K562 (cell line): ENCODE measurements around the gene FGGY. TPM values are rescaled to one million over a fixed set of nuclear protein-coding genes. Genes with fewer than 3 reads are reported as not detected.
A peak's percentile ranks its signal among the peaks of the same experiment; 100 is the strongest.

Source experiments
- CTBP1 ChIP-seq: fragments of 450-650 bp; IDR thresholded peaks from 2 replicates; pipeline ENCODE4 v1.6.1; 2016; ENCODE audit warnings: borderline replicate concordance
- EP400 ChIP-seq: fragments of 450-650 bp; IDR thresholded peaks from 2 replicates; pipeline ENCODE4 v1.6.1; 2017; ENCODE audit warnings: antibody characterized with exemption, mild to moderate bottlenecking, moderate library complexity
- FOS ChIP-seq: IDR thresholded peaks from 3 replicates; pipeline ENCODE4 v1.6.1; 2011; ENCODE audit not compliant: insufficient read length; ENCODE audit errors: extremely low read depth
- GABPA ChIP-seq: fragments of 200-800 bp; sonication (Bioruptor generic); conservative IDR thresholded peaks from 2 replicates; pipeline ENCODE4 v1.6.1; 2016; ENCODE audit warnings: low read depth, missing genetic modification characterization, missing compliant biosample characterization
- GATAD2A ChIP-seq: fragments of 450-650 bp; IDR thresholded peaks from 2 replicates; pipeline ENCODE4 v1.6.1; 2017
- HNRNPUL1 ChIP-seq: fragments of 200-400 bp; formaldehyde crosslinking; IDR thresholded peaks from 2 replicates; pipeline ENCODE4 v1.6.1; 2017; ENCODE audit warnings: low read length
- MCM7 ChIP-seq, 2 experiments: fragments of 450-650 bp; IDR thresholded peaks; 2 replicates each; pipeline ENCODE4 v1.6.1; 2016 to 2018
- MYC ChIP-seq, 2 experiments: fragments of 250-450 bp in 1 of 2; sonication (Bioruptor Pico) in 1 of 2; IDR thresholded peaks; 2 replicates each; pipeline versions ENCODE4 v1.5.1 to v1.6.1; 2012 to 2021; ENCODE audit warnings: low read depth in 2 of 2, borderline replicate concordance in 1 of 2, improper control_type of control experiment in 1 of 2, low read length in 1 of 2, mild to moderate bottlenecking in 1 of 2, moderate library complexity in 1 of 2
- POLR2B ChIP-seq: fragments of 450-650 bp; IDR thresholded peaks from 2 replicates; pipeline ENCODE4 v1.6.1; 2018; ENCODE audit warnings: low read depth; ENCODE audit not compliant: partially characterized antibody
- RB1 ChIP-seq: fragments of 450-650 bp; IDR thresholded peaks from 2 replicates; pipeline ENCODE4 v1.6.1; 2017; ENCODE audit warnings: low read depth, mild to moderate bottlenecking
- RBBP5 ChIP-seq: fragments of 200-600 bp; sonication (generic); IDR thresholded peaks from 2 replicates; pipeline ENCODE4 v1.6.1; 2012; ENCODE audit warnings: borderline replicate concordance, mild to moderate bottlenecking, low read length, control low read depth, inconsistent platforms; ENCODE audit not compliant: insufficient read depth, poor library complexity, severe bottlenecking
- RBM22 ChIP-seq: fragments of 200-400 bp; formaldehyde crosslinking; IDR thresholded peaks from 2 replicates; pipeline ENCODE4 v1.6.1; 2018; ENCODE audit warnings: low read length, low read depth; ENCODE audit not compliant: poor library complexity, severe bottlenecking
- SMC3 ChIP-seq: conservative IDR thresholded peaks from 2 replicates; pipeline ENCODE4 v1.6.1; 2011; ENCODE audit warnings: low read depth, low read length, improper control_type of control experiment; ENCODE audit not compliant: insufficient read depth
- STAT5A ChIP-seq: IDR thresholded peaks from 2 replicates; pipeline ENCODE4 v1.6.1; 2012; ENCODE audit warnings: low read length, inconsistent platforms, borderline replicate concordance
- TEAD2 ChIP-seq: fragments of 450-650 bp; IDR thresholded peaks from 2 replicates; pipeline ENCODE4 v1.6.1; 2016; ENCODE audit warnings: missing genetic modification characterization, control low read depth, missing compliant biosample characterization
- ZC3H8 ChIP-seq: fragments of 450-650 bp; IDR thresholded peaks from 2 replicates; pipeline ENCODE4 v1.6.1; 2017
- ZNF165 ChIP-seq: fragments of 250-450 bp; sonication (Bioruptor Pico); IDR thresholded peaks from 2 replicates; pipeline ENCODE4 v1.4.0; 2020; ENCODE audit warnings: borderline replicate concordance
- ZNF24 ChIP-seq: fragments of 450-650 bp; IDR thresholded peaks from 2 replicates; pipeline ENCODE4 v1.6.1; 2016
- ZNF551 ChIP-seq: fragments of 250-450 bp; sonication (Bioruptor Pico); IDR thresholded peaks from 2 replicates; pipeline ENCODE4 v1.5.0; 2021; ENCODE audit warnings: mild to moderate bottlenecking, moderate library complexity
- polyA plus RNA-seq, 8 experiments: library from polyadenylated mRNA; depleted of rRNA in 4 of 8; stranded (reverse) in 5 of 8; unstranded in 3 of 8; fragments of >200 nt; fragmentation: Nextera tagmentation in 2 of 8; fragmentation: Illumina TruSeq in 1 of 8; extraction: Ambion mirVana in 2 of 8; extraction: Trizol in 1 of 8; gene quantifications; 2 replicates each; pipeline versions ENCODE4 v1.2.1 to v1.2.3, GENCODE V29; 2011 to 2014; ENCODE audit warnings: inconsistent platforms in 1 of 8, missing spikeins in 1 of 8
- total RNA-seq, 7 experiments: library from RNA; depleted of rRNA in 6 of 7; stranded (reverse); fragments of >200 nt in 6 of 7; fragmentation: Illumina TruSeq in 2 of 7; extraction: Trizol in 2 of 7; gene quantifications; 2 replicates each; pipeline versions ENCODE4 v1.2.1 to v1.2.3, GENCODE V29; 2011 to 2021; ENCODE audit warnings: low replicate concordance in 1 of 7
- TF ChIP-seq, protein P1 (sequence below), 2 experiments: fragments of 450-650 bp in 1 of 2; sonication (generic) in 1 of 2; formaldehyde crosslinking in 1 of 2; IDR thresholded peaks in 1 of 2; conservative IDR thresholded peaks in 1 of 2; 2 replicates each; pipeline versions ENCODE4 v1.6.1 to v1.8.1; 2016 to 2023; ENCODE audit warnings: mild to moderate bottlenecking in 2 of 2, moderate library complexity in 2 of 2, inconsistent platforms in 1 of 2, missing genetic modification reagents in 1 of 2
- TF ChIP-seq, protein P2 (sequence below), 3 experiments: fragments of 200-800 bp in 1 of 3; sonication (Bioruptor generic) in 1 of 3; sonication (generic) in 1 of 3; formaldehyde crosslinking in 1 of 3; IDR thresholded peaks; 2 replicates each; pipeline versions ENCODE4 v1.6.1 to v1.8.0; 2016 to 2022; ENCODE audit warnings: mild to moderate bottlenecking in 2 of 3, missing compliant biosample characterization in 2 of 3, missing genetic modification characterization in 2 of 3, missing genetic modification reagents in 1 of 3
- TF ChIP-seq, protein P3 (sequence below): fragments of 450-650 bp; formaldehyde crosslinking; IDR thresholded peaks from 2 replicates; pipeline ENCODE4 v1.4.0; 2020; ENCODE audit warnings: mild to moderate bottlenecking, moderate library complexity
- TF ChIP-seq, protein P4 (sequence below), 3 experiments: IDR thresholded peaks in 2 of 3; conservative IDR thresholded peaks in 1 of 3; 2 replicates each; pipeline ENCODE4 v1.5.1; 2011 to 2012; ENCODE audit warnings: low read length in 3 of 3, mild to moderate bottlenecking in 3 of 3, control low read depth in 2 of 3, improper control_type of control experiment in 1 of 3, inconsistent platforms in 1 of 3, low read depth in 1 of 3, mixed read lengths in 1 of 3, moderate library complexity in 1 of 3; ENCODE audit not compliant: insufficient read depth in 2 of 3

FGGY gene
- total and polyA plus RNA-seq, 9 of the 15 experiments (the other 6 are each of a cell fraction or from before 2014, with no cell fraction given): 9.7 to 19.2 (median 12.6) TPM

DNA sequence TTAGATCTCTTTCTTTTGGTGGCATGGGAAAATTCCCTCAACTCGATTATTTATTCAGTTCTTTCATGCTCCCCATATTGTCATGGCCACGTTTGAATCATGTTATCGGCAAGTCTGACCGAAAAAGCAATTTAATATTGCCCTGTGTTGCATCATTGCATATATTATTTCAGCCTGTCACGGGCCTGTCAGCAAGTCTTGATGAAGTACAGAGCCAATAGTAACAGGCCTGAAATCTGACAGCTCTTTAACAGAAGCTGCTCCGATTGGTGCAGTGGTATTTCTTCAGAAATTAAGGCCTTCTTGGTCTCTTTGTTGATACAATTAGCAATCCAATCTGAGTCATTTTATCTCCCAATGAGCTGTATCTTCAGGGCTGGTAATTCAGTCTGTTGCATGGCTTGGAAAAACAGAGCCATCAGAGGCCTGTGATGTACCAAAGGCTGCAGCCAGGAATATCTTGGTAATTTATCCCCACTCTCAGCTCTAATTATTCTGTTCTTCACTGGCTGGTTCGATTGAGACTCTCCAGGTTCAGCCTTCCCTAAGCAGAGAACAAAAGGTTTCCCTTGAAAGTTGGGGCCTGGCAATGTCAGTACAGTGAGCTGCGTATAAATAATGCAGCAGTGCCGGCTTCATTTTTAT, 149.5 kb downstream of the FGGY start (continued):
- TF ChIP-seq, protein P1, sequence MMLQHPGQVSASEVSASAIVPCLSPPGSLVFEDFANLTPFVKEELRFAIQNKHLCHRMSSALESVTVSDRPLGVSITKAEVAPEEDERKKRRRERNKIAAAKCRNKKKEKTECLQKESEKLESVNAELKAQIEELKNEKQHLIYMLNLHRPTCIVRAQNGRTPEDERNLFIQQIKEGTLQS (IDR thresholded peaks at IDR 0.05): peak; percentile 97
- TF ChIP-seq, protein P1 (CRISPR knock-in tag; conservative IDR thresholded peaks at IDR 0.05): 0 out of 2 replicates have a peak, but pooled peaks have one; percentile 16
- TF ChIP-seq ZC3H8 (no peak), MCM7 (IDR thresholded peaks at IDR 0.05) (no peak), FOS (no peak), ZNF24 (no peak), SMC3 (no peak), EP400 (peak; percentile 54), HNRNPUL1 (no peak), RBM22 (no peak), ZNF551 (no peak), MYC (IDR thresholded peaks at IDR 0.05; ENCODE audit: low read depth, low read length) (peak; percentile 65; the same call in 1 of the 2 replicates), MYC (CRISPR knock-in tag; IDR thresholded peaks at IDR 0.05; ENCODE audit: borderline replicate concordance, low read depth) (no peak), RBBP5 (no peak), STAT5A (no peak), CTBP1 (peak; percentile 13; the same call in 1 of the 2 replicates), POLR2B (no peak), TEAD2 (tag) (no peak), GATAD2A (no peak), GABPA (tag) (no peak; the same call in 1 of the 2 replicates), RB1 (no peak), ZNF165 (CRISPR knock-in tag) (no peak)
- TF ChIP-seq, protein P2, sequence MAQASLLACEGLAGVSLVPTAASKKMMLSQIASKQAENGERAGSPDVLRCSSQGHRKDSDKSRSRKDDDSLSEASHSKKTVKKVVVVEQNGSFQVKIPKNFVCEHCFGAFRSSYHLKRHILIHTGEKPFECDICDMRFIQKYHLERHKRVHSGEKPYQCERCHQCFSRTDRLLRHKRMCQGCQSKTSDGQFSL (CRISPR knock-in tag; IDR thresholded peaks at IDR 0.05): no peak
- TF ChIP-seq, protein P2 (tag; IDR thresholded peaks at IDR 0.05): no peak
- TF ChIP-seq, protein P3, sequence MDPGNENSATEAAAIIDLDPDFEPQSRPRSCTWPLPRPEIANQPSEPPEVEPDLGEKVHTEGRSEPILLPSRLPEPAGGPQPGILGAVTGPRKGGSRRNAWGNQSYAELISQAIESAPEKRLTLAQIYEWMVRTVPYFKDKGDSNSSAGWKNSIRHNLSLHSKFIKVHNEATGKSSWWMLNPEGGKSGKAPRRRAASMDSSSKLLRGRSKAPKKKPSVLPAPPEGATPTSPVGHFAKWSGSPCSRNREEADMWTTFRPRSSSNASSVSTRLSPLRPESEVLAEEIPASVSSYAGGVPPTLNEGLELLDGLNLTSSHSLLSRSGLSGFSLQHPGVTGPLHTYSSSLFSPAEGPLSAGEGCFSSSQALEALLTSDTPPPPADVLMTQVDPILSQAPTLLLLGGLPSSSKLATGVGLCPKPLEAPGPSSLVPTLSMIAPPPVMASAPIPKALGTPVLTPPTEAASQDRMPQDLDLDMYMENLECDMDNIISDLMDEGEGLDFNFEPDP (CRISPR knock-in tag): no peak
- TF ChIP-seq, protein P4, sequence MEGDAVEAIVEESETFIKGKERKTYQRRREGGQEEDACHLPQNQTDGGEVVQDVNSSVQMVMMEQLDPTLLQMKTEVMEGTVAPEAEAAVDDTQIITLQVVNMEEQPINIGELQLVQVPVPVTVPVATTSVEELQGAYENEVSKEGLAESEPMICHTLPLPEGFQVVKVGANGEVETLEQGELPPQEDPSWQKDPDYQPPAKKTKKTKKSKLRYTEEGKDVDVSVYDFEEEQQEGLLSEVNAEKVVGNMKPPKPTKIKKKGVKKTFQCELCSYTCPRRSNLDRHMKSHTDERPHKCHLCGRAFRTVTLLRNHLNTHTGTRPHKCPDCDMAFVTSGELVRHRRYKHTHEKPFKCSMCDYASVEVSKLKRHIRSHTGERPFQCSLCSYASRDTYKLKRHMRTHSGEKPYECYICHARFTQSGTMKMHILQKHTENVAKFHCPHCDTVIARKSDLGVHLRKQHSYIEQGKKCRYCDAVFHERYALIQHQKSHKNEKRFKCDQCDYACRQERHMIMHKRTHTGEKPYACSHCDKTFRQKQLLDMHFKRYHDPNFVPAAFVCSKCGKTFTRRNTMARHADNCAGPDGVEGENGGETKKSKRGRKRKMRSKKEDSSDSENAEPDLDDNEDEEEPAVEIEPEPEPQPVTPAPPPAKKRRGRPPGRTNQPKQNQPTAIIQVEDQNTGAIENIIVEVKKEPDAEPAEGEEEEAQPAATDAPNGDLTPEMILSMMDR (IDR thresholded peaks at IDR 0.05 in 2 of 3, conservative IDR thresholded peaks at IDR 0.05 in 1 of 3; ENCODE audit: insufficient read depth in 2 of 3, low read depth in 1 of 3, low read length in 3 of 3): no peak
